SK-N-SH treated with all-trans-retinoic acid at 6 μM for 48 hours (cell line): ENCODE results near the gene TNN.

Experiments used
- ARNTL ChIP-seq: fragments of 450-650 bp; formaldehyde crosslinking; IDR thresholded peaks from 2 replicates; pipeline ENCODE4 v1.5.0; 2020; ENCODE audit warnings: low read depth, mild to moderate bottlenecking, moderate library complexity, borderline replicate concordance
- CREB5 ChIP-seq: fragments of 250-450 bp; sonication (Bioruptor Pico); IDR thresholded peaks from 2 replicates; pipeline ENCODE4 v1.5.1; 2020; ENCODE audit warnings: low read depth, mild to moderate bottlenecking, moderate library complexity
- ESRRG ChIP-seq: fragments of 250-450 bp; sonication (Bioruptor Pico); IDR thresholded peaks from 2 replicates; pipeline ENCODE4 v1.6.1; 2021; ENCODE audit warnings: mild to moderate bottlenecking
- OSR1 ChIP-seq: fragments of 250-450 bp; sonication (Bioruptor Pico); IDR thresholded peaks from 2 replicates; pipeline ENCODE4 v1.8.0; 2022; ENCODE audit warnings: moderate library complexity, mild to moderate bottlenecking, inconsistent platforms
- PATZ1 ChIP-seq: fragments of 250-450 bp; sonication (Bioruptor Pico); IDR thresholded peaks from 2 replicates; pipeline ENCODE4 v1.8.0; 2020; ENCODE audit warnings: mild to moderate bottlenecking, moderate library complexity, borderline replicate concordance
- PPARA ChIP-seq: fragments of 250-450 bp; sonication (Bioruptor Pico); IDR thresholded peaks from 2 replicates; pipeline ENCODE4 v1.5.0; 2020; ENCODE audit warnings: mild to moderate bottlenecking, borderline replicate concordance
- RARB ChIP-seq: fragments of 250-450 bp; sonication (Bioruptor Pico); IDR thresholded peaks from 2 replicates; pipeline ENCODE4 v1.8.0; 2021; ENCODE audit warnings: mild to moderate bottlenecking, moderate library complexity
- SNAI2 ChIP-seq: fragments of 250-450 bp; sonication (Bioruptor Pico); IDR thresholded peaks from 2 replicates; pipeline ENCODE4 v1.5.0; 2020; ENCODE audit warnings: mild to moderate bottlenecking, moderate library complexity
- ZFP3 ChIP-seq: fragments of 250-450 bp; sonication (Bioruptor Pico); IDR thresholded peaks from 2 replicates; pipeline ENCODE4 v1.5.0; 2020; ENCODE audit warnings: mild to moderate bottlenecking, moderate library complexity
- ZNF8 ChIP-seq: fragments of 450-650 bp; formaldehyde crosslinking; IDR thresholded peaks from 2 replicates; pipeline ENCODE4 v1.5.0; 2020; ENCODE audit warnings: mild to moderate bottlenecking, moderate library complexity

DNA sequence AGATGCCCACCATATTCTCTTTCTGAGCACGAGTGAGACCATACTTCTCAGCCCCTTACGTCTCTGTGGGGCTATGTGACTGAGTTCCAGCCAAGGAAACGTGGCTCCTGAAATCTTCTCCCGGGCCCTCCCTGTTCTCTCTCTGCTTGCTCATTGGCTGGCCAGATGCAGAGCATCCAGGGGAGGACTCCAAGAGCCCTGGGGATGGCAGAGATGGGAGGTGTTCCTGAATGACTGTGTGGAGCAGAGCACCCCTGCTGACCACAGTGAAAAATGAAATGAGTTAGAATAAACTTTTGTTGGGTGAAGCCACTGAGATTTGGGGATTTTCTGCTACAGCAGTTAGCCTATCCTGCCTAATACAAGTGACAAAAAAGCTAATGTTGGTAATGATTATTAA lies 101.1 kb downstream of the TNN start:
- TF ChIP-seq OSR1 (no peak), PATZ1 (CRISPR knock-in tag) (no peak), ZNF8 (CRISPR knock-in tag) (no peak), ARNTL (CRISPR knock-in tag) (no peak), SNAI2 (CRISPR knock-in tag) (no peak), ZFP3 (CRISPR knock-in tag) (no peak), CREB5 (CRISPR knock-in tag) (no peak), RARB (CRISPR knock-in tag) (no peak), ESRRG (CRISPR knock-in tag) (no peak), PPARA (CRISPR knock-in tag) (no peak)
